Measurements from ENCODE around the gene HCFC1. TPM values are rescaled to one million over a fixed set of nuclear protein-coding genes. Genes with fewer than 3 reads are reported as not detected.

The HCFC1 gene
- polyA plus RNA-seq, 3 donors: 1.9 to 21.8 (median 3.8) TPM

DNA sequence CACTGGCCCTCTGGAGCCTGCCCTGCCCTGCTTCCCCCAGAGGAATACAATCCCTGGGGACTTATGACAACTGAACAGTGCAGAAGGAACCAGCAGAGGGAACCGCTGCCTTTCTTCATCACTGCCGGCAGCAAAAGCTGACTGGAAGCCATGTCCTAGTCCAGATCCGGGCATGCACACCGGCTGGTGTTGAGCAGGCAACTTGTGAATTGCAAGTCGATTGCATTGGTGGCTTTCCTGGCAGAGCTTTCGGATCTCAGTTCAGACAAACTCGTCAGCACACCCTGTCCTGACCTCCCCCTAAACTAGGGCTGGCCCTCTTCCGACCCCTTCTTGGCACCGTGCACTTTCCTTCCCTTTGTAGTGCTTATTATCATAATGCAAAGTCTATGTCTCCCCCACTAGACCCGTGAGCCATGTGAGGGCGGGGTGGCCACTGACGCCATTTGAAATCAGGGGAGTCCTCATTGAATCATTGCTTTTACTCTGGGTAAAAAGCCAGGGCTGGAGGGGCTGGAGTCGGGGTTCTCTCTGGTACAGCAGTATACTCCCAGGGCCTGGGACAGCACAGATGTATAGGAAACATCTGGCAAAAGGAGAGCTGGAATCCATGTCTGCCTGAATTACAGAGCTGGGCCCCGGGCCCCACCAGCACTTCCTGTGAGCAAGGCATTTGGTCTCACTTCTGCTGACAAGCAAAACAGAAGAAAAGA lies 47.3 kb downstream of the HCFC1 start:
- peaks cover 49 to 78% of the 10 kb centered on the region in 2 donors for H3K4me1 ChIP-seq (ENCODE audit: control insufficient read depth in 1 of 2, insufficient read depth in 2 of 2, low read length in 2 of 2)
- H3K36me3 ChIP-seq (replicated peaks in 1 of 2; ENCODE audit: control insufficient read depth in 1 of 2, insufficient read depth in 2 of 2, low read length in 2 of 2): peaks cover 19 to 21% of the 10 kb centered on the region in 2 donors
- peak overlapping the region; percentile 50 to 81 for H3K27ac ChIP-seq (ENCODE audit: low read depth in 1 of 2, low read length in 2 of 2)
- Mint-ChIP-seq H3K9me3 (peaks cover 0 to 17% (median 6%) of the 10 kb centered on the region in 7 donors), H3K27me3 (ENCODE audit: low read depth in 3 of 3) (peaks cover 0 to 34% (median 0%) of the 10 kb centered on the region in 3 donors), H3K36me3 (peaks cover 10 to 26% of the 10 kb centered on the region in 2 donors), H3K4me3 (peak overlapping the region; percentile 86 to 95), H3K4me1 (peaks cover 35% of the 10 kb centered on the region), H3K27ac (peak overlapping the region; percentile 84 to 97 (median 90))
- peaks cover 66% of the 10 kb centered on the region for H3K79me2 ChIP-seq (ENCODE audit: insufficient read depth, low read length)
- intact Hi-C loops (cut with micrococcal nuclease): loop anchor here (10.0 kb wide), 2 partner anchors 130 to 160 kb away; partner anchors contain the start of genes IDH3G (in 1 of the 2), PLXNB3 (in 1 of the 2) and SSR4 (in 1 of the 2)
- DNase-seq: peak; percentile 63 to 75 (median 64)
- TF ChIP-seq, protein P1, sequence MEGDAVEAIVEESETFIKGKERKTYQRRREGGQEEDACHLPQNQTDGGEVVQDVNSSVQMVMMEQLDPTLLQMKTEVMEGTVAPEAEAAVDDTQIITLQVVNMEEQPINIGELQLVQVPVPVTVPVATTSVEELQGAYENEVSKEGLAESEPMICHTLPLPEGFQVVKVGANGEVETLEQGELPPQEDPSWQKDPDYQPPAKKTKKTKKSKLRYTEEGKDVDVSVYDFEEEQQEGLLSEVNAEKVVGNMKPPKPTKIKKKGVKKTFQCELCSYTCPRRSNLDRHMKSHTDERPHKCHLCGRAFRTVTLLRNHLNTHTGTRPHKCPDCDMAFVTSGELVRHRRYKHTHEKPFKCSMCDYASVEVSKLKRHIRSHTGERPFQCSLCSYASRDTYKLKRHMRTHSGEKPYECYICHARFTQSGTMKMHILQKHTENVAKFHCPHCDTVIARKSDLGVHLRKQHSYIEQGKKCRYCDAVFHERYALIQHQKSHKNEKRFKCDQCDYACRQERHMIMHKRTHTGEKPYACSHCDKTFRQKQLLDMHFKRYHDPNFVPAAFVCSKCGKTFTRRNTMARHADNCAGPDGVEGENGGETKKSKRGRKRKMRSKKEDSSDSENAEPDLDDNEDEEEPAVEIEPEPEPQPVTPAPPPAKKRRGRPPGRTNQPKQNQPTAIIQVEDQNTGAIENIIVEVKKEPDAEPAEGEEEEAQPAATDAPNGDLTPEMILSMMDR (IDR thresholded peaks at IDR 0.05): peak; percentile 52
- H3K27me3 ChIP-seq (ENCODE audit: control insufficient read depth in 2 of 2, insufficient read depth in 2 of 2, low read length in 2 of 2): no peaks in the 10 kb centered on the region
- peaks cover 92% of the 10 kb centered on the region for H4K20me1 ChIP-seq (ENCODE audit: insufficient read depth, low read length)
- no peaks in the 10 kb centered on the region for H3K9me3 ChIP-seq (replicated peaks in 1 of 2; ENCODE audit: control insufficient read depth in 1 of 2, insufficient read depth in 1 of 2, low read length in 2 of 2)
- peak overlapping the region; percentile 97 for H3K4me2 ChIP-seq (replicated peaks; ENCODE audit: extremely low read depth, low read length, poor library complexity, severe bottlenecking)
- peak overlapping the region; percentile 38 to 89 (median 86) for H3K4me3 ChIP-seq (replicated peaks in 1 of 3; ENCODE audit: low read depth in 2 of 3, low read length in 3 of 3)
- 0% methylated on average over 2 of the region's 14 CpGs for WGBS (ENCODE audit: insufficient coverage)
- H2AFZ ChIP-seq (ENCODE audit: insufficient read depth, low read depth, low read length, poor library complexity, severe bottlenecking): peak overlapping the region; percentile 17
- peak overlapping the region; percentile 66 for H3K9ac ChIP-seq (ENCODE audit: insufficient read depth, low read length, poor library complexity, severe bottlenecking)

DNA sequence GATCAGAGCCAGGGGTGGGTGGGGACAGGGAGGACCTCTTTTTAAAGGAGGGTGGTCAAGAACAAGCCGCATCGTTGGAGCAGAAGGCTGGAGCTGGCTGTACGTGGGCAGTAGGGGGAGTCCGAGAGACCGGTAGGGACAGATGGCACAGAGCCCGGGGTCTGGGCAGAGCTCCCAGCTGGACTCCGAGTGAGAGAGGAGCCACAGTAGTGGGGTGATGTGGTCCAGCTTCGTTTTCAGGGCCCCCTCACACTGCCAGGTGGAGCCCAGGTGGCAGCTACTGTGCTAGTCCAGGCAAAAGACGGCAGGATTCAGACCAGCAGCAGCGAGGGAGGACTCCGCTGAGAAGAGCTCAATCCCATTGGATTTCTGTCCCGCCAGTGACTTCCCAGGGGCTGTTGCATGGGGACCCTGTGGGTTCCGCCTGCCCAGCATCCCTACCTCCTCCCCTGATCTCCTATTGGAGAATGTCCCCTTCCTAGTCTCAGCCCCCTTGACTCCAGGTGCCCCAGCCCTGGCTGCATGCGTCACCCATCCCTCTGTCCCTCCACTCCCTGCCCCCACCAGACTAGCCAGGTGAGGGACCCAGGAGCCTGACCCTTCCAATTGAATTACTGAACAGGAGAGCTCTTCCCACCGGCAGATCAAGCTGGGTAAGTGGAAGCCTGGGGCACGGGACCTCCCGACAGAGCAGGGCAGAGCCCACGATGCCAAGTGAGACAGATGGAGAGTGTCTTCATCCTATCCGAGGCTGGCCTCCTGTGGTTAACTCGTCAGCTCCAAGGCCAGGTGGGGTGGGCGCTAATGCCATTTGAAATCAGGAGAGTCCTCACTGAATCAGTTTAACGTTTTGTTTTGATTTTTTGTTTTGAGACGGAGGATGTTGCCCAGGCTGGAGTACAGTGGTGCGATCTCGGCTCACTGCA lies 48.4 kb downstream of the HCFC1 start:
- peak overlapping the region; percentile 97 for H3K4me2 ChIP-seq (replicated peaks; ENCODE audit: extremely low read depth, low read length, poor library complexity, severe bottlenecking)
- H4K20me1 ChIP-seq (ENCODE audit: insufficient read depth, low read length): peaks cover 96% of the 10 kb centered on the region
- DNase-seq: peak in 1 of 3 donors; percentile 11
- H3K79me2 ChIP-seq (ENCODE audit: insufficient read depth, low read length): peaks cover 70% of the 10 kb centered on the region
- peak overlapping the region in 1 of 2 donors; percentile 41 for H3K27ac ChIP-seq (ENCODE audit: low read depth in 1 of 2, low read length in 2 of 2)
- peaks cover 40 to 67% of the 10 kb centered on the region in 2 donors for H3K4me1 ChIP-seq (ENCODE audit: control insufficient read depth in 1 of 2, insufficient read depth in 2 of 2, low read length in 2 of 2)
- H3K9me3 ChIP-seq (replicated peaks in 1 of 2; ENCODE audit: control insufficient read depth in 1 of 2, insufficient read depth in 1 of 2, low read length in 2 of 2): no peaks in the 10 kb centered on the region
- Mint-ChIP-seq H3K36me3 (peaks cover 19 to 35% of the 10 kb centered on the region in 2 donors), H3K27ac (peak overlapping the region in 5 of 7 donors; percentile 34 to 72 (median 45)), H3K4me3 (peak overlapping the region; percentile 86 to 95), H3K9me3 (peaks cover 0 to 14% (median 6%) of the 10 kb centered on the region in 7 donors), H3K4me1 (peaks cover 27% of the 10 kb centered on the region), H3K27me3 (ENCODE audit: low read depth in 3 of 3) (peaks cover 0 to 43% (median 0%) of the 10 kb centered on the region in 3 donors)
- intact Hi-C loops (cut with micrococcal nuclease): loop anchor here (10.0 kb wide), 2 partner anchors 128 to 158 kb away; partner anchors contain the start of genes IDH3G (in 1 of the 2), PLXNB3 (in 1 of the 2) and SSR4 (in 1 of the 2)
- H3K36me3 ChIP-seq (replicated peaks in 1 of 2; ENCODE audit: control insufficient read depth in 1 of 2, insufficient read depth in 2 of 2, low read length in 2 of 2): peaks cover 30 to 32% of the 10 kb centered on the region in 2 donors
- H3K27me3 ChIP-seq (ENCODE audit: control insufficient read depth in 2 of 2, insufficient read depth in 2 of 2, low read length in 2 of 2): no peaks in the 10 kb centered on the region
- TF ChIP-seq, protein P1 (IDR thresholded peaks at IDR 0.05): peak; percentile 46
- H3K4me3 ChIP-seq (replicated peaks in 1 of 3; ENCODE audit: low read depth in 2 of 3, low read length in 3 of 3): peak overlapping the region in 2 of 3 experiments; percentile 3 to 89
- H2AFZ ChIP-seq (ENCODE audit: insufficient read depth, low read depth, low read length, poor library complexity, severe bottlenecking): no peak overlapping the region
- no peak overlapping the region for H3K9ac ChIP-seq (ENCODE audit: insufficient read depth, low read length, poor library complexity, severe bottlenecking)
- WGBS (ENCODE audit: insufficient coverage): 44% methylated on average over 12 of the region's 25 CpGs

Data from CD14-positive monocyte (primary cell).